ENCODE measurements around the gene STYXL1.

The STYXL1 gene

GRCh38 chr7:75982306-75983064, 65.3 kb downstream of the STYXL1 start:
- no peak overlapping the region for H3K4me3 ChIP-seq (ENCODE audit: low read depth, low read length)
- TF ChIP-seq, protein P1, sequence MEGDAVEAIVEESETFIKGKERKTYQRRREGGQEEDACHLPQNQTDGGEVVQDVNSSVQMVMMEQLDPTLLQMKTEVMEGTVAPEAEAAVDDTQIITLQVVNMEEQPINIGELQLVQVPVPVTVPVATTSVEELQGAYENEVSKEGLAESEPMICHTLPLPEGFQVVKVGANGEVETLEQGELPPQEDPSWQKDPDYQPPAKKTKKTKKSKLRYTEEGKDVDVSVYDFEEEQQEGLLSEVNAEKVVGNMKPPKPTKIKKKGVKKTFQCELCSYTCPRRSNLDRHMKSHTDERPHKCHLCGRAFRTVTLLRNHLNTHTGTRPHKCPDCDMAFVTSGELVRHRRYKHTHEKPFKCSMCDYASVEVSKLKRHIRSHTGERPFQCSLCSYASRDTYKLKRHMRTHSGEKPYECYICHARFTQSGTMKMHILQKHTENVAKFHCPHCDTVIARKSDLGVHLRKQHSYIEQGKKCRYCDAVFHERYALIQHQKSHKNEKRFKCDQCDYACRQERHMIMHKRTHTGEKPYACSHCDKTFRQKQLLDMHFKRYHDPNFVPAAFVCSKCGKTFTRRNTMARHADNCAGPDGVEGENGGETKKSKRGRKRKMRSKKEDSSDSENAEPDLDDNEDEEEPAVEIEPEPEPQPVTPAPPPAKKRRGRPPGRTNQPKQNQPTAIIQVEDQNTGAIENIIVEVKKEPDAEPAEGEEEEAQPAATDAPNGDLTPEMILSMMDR (IDR thresholded peaks at IDR 0.05; ENCODE audit: control insufficient read depth, extremely low read depth, insufficient read depth): no peak
- no peak for DNase-seq (ENCODE audit: low read depth)

DNA sequence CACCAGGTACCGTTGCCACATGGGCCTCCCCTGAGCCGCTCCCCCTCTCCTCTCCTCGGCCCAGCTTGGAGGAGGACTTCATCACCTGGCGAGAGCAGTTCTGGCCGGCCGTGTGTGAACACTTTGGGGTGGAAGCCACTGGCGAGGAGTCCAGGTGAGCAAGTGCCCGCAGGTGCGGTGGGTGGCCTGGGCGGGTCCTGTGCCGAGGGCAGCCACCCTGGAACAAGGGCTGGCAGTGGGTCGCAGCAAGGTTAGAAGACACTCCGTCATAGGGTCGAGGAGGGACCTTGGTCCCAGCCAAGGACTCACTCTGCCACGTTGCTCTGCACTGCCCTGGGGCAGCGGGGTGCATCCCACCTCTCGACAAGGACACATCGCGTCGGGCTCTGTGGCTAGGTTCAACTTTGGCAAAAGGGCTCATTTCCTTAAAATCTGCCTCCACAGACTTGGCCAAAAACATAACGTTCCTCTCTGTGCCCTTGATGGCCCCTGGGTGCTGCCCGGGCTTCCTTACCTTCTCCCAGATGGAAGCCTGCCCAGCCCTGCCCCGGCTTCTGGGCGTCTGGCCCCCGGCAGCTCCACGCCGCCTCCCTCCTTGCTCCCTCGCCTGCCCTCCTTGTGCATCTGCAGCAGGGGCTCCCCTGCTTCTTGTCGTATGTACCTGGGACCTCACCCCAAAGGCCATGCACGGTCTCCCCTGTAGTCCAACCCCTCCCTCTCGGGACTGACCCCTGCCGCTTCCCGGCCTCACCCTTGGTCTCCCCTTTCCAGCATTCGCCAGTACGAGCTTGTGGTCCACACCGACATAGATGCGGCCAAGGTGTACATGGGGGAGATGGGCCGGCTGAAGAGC, 66.1 kb downstream of the STYXL1 start:
- no peak overlapping the region for H3K4me3 ChIP-seq (ENCODE audit: low read depth, low read length)
- no peak for DNase-seq (ENCODE audit: low read depth)
- TF ChIP-seq, protein P1 (IDR thresholded peaks at IDR 0.05; ENCODE audit: control insufficient read depth, extremely low read depth, insufficient read depth): no peak

- H3K4me3 ChIP-seq (ENCODE audit: low read depth, low read length): no peak overlapping the region
- DNase-seq (ENCODE audit: low read depth): no peak
- TF ChIP-seq, protein P1 (IDR thresholded peaks at IDR 0.05; ENCODE audit: control insufficient read depth, extremely low read depth, insufficient read depth): no peak
Observed at GRCh38 chr7:75981203-75981452, 66.7 kb downstream of the STYXL1 start.

GRCh38 chr7:75980430-75981202, 67.2 kb downstream of the STYXL1 start:
- no peak for DNase-seq (ENCODE audit: low read depth)
- TF ChIP-seq, protein P1 (IDR thresholded peaks at IDR 0.05; ENCODE audit: control insufficient read depth, extremely low read depth, insufficient read depth): no peak
- H3K4me3 ChIP-seq (ENCODE audit: low read depth, low read length): no peak overlapping the region

- no peak overlapping the region for H3K4me3 ChIP-seq (ENCODE audit: low read depth, low read length)
- TF ChIP-seq, protein P1 (IDR thresholded peaks at IDR 0.05; ENCODE audit: control insufficient read depth, extremely low read depth, insufficient read depth): no peak
- no peak for DNase-seq (ENCODE audit: low read depth)
Observed at GRCh38 chr7:75979759-75980429, 67.9 kb downstream of the STYXL1 start.

DNA sequence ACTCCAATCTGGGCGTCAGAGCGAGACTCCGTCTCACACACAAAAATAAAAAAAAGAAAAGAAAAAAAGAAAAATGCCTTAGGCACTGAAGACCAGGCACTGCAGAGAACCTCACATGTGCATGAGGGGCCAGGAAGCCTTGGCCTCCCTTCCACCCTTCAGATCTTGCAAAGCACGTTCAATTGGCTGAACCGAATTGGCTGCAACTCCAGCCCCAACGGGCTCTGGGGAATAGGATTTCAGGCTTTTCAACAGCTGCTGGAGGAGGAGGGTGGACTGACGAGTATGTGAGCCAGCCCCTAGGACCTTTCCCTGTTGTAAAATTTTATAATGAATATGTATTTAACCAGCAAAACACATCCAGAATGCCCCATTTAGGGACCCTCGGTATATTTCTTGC, 70.1 kb downstream of the STYXL1 start:
- no peak for DNase-seq (ENCODE audit: low read depth)
- TF ChIP-seq, protein P1 (IDR thresholded peaks at IDR 0.05; ENCODE audit: control insufficient read depth, extremely low read depth, insufficient read depth): no peak
- no peak overlapping the region for H3K4me3 ChIP-seq (ENCODE audit: low read depth, low read length)

Data from LNCaP clone FGC (cell line).